PC-9 (cell line): ENCODE measurements around the gene GYG1. TPM values are rescaled to one million over a fixed set of nuclear protein-coding genes. Genes with fewer than 3 reads are reported as not detected.

ENCODE experiments used
- BruUV-seq: library from RNA; stranded (reverse); fragments of 400-500 nt; replicated peaks from 2 replicates; lab custom pipeline; 2021; lab: Mats Ljungman, UMichigan
- CTCF ChIA-PET: fragments of 300-600 bp; sonication (Branson Sonifier 250); formaldehyde crosslinking; loops from one replicate; lab custom pipeline; 2022; ENCODE audit warnings: antibody characterized with exemption; lab: Charles Lee
- POLR2A ChIA-PET: fragments of 300-600 bp; sonication (Branson Sonifier 250); formaldehyde crosslinking; loops from one replicate; lab custom pipeline; 2022; ENCODE audit warnings: antibody characterized with exemption; ENCODE audit not compliant: unreplicated experiment; lab: Charles Lee
- DNase-seq, 2 experiments: peaks; one replicate each; pipeline versions ENCODE4 v3.0.0 to v3.0.0-alpha.2; 2015 to 2022; ENCODE audit warnings: mixed read lengths in 1 of 2
- H2AFZ ChIP-seq: fragments of 200-600 bp; sonication (generic); 2 replicates; pipeline ENCODE4 v1.8.1; 2017; ENCODE audit warnings: antibody characterized with exemption
- H3F3A ChIP-seq: fragments of 200-600 bp; sonication (generic); 2 replicates; pipeline ENCODE4 v1.8.1; 2017; ENCODE audit warnings: antibody characterized with exemption, mild to moderate bottlenecking, low read depth; ENCODE audit not compliant: insufficient read depth
- H3K27ac ChIP-seq: fragments of 200-600 bp; sonication (generic); 2 replicates; pipeline ENCODE4 v1.6.1; 2016; ENCODE audit warnings: mixed run types
- H3K27me3 ChIP-seq: fragments of 200-600 bp; sonication (generic); 2 replicates; pipeline ENCODE4 v1.6.1; 2016; ENCODE audit warnings: low read depth, mixed run types; ENCODE audit not compliant: insufficient read depth
- H3K36me3 ChIP-seq: fragments of 200-600 bp; sonication (generic); 2 replicates; pipeline ENCODE4 v1.6.1; 2016; ENCODE audit warnings: low read depth, mixed run types
- H3K4me1 ChIP-seq: fragments of 200-600 bp; sonication (generic); replicated peaks from 2 replicates; pipeline ENCODE4 v1.6.1; 2016; ENCODE audit warnings: mixed run types; ENCODE audit not compliant: insufficient read depth
- H3K4me2 ChIP-seq: fragments of 200-600 bp; sonication (generic); 2 replicates; pipeline ENCODE4 v1.6.1; 2017; ENCODE audit warnings: mixed run types
- H3K4me3 ChIP-seq: fragments of 200-600 bp; sonication (generic); 2 replicates; pipeline ENCODE4 v1.6.1; 2016; ENCODE audit warnings: mixed run types
- H3K79me2 ChIP-seq: fragments of 200-600 bp; sonication (generic); 2 replicates; pipeline ENCODE4 v1.6.1; 2017; ENCODE audit warnings: low read depth, mixed run types
- H3K9me2 ChIP-seq: fragments of 200-600 bp; sonication (generic); 2 replicates; pipeline ENCODE4 v1.8.1; 2017; ENCODE audit warnings: mild to moderate bottlenecking; ENCODE audit not compliant: insufficient read depth
- H3K9me3 ChIP-seq: fragments of 200-600 bp; sonication (generic); 2 replicates; pipeline ENCODE4 v1.8.1; 2016; ENCODE audit warnings: low read depth; ENCODE audit not compliant: insufficient read depth
- H4K20me1 ChIP-seq: fragments of 200-600 bp; sonication (generic); 2 replicates; pipeline ENCODE4 v1.8.1; 2017; ENCODE audit not compliant: insufficient read depth
- CTCF ChIP-seq: fragments of 200-600 bp; sonication (generic); conservative IDR thresholded peaks from 2 replicates; pipeline ENCODE4 v1.6.1; 2017; ENCODE audit warnings: mixed run types, antibody characterized with exemption, mild to moderate bottlenecking, moderate library complexity
- EZH2 ChIP-seq: fragments of 200-600 bp; sonication (generic); IDR thresholded peaks from 2 replicates; pipeline ENCODE4 v1.8.0; 2017; ENCODE audit warnings: antibody characterized with exemption, low read depth
- intact Hi-C: fragments of 100-400 bp; cut with micrococcal nuclease; formaldehyde crosslinking; loops from one replicate; pipeline ENCODE4 v1.10.0; 2022; ENCODE audit not compliant: unreplicated experiment
- total RNA-seq: library from RNA; stranded (reverse); gene quantifications from 2 replicates; pipeline ENCODE4 v1.2.3, GENCODE V29; 2021

The GYG1 gene
- total RNA-seq, 1 experiment from 2014 or later: 16.5 TPM

- Histone ChIP-seq H3K27ac (no peak overlapping the region), H3K79me2 (no peaks in the 10 kb centered on the region), H3F3A (no peaks in the 10 kb centered on the region), H4K20me1 (no peaks in the 10 kb centered on the region; the same call in 1 of the 2 replicates), H3K4me2 (no peak overlapping the region), H3K9me2 (no peaks in the 10 kb centered on the region), H3K4me3 (no peak overlapping the region), H3K36me3 (no peaks in the 10 kb centered on the region), H2AFZ (no peak overlapping the region), H3K4me1 (no peaks in the 10 kb centered on the region), H3K9me3 (no peaks in the 10 kb centered on the region), H3K27me3 (no peaks in the 10 kb centered on the region)
- no peak for TF ChIP-seq EZH2
- no peak for TF ChIP-seq CTCF
- POLR2A ChIA-PET: no interaction called here
- no TSS peak for BruUV-seq
- CTCF ChIA-PET: interaction anchor here (0.6 kb wide), 1 partner anchor 25 kb away, joined by 3 read pairs; no protein-coding TSS in a partner anchor
- no peak for DNase-seq
- intact Hi-C loops: no loop called here
Observed at GRCh38 chr3:149021830-149022229, 30.5 kb downstream of the GYG1 start.

GRCh38 chr3:149023951-149024350, 32.6 kb downstream of the GYG1 start:
- BruUV-seq: no TSS peak
- no peaks in the 10 kb centered on the region for H3K4me1 ChIP-seq
- TF ChIP-seq EZH2: no peak
- no peak for TF ChIP-seq CTCF
- no peaks in the 10 kb centered on the region for H3F3A ChIP-seq
- no peak overlapping the region for H3K4me2 ChIP-seq
- no peak overlapping the region for H3K27ac ChIP-seq
- no peak overlapping the region for H2AFZ ChIP-seq
- POLR2A ChIA-PET: no interaction called here
- intact Hi-C loops: no loop called here
- no peaks in the 10 kb centered on the region for H3K27me3 ChIP-seq
- H4K20me1 ChIP-seq: no peaks in the 10 kb centered on the region
- DNase-seq: no peak
- no peaks in the 10 kb centered on the region for H3K36me3 ChIP-seq
- H3K4me3 ChIP-seq: no peak overlapping the region
- H3K9me3 ChIP-seq: no peaks in the 10 kb centered on the region
- CTCF ChIA-PET: no interaction called here
- H3K79me2 ChIP-seq: no peaks in the 10 kb centered on the region
- no peaks in the 10 kb centered on the region for H3K9me2 ChIP-seq

- CTCF ChIA-PET: no interaction called here
- intact Hi-C loops: no loop called here
- no peak overlapping the region for H3K4me3 ChIP-seq
- no peaks in the 10 kb centered on the region for H3F3A ChIP-seq
- no peaks in the 10 kb centered on the region for H3K79me2 ChIP-seq
- no peak for DNase-seq
- no TSS peak for BruUV-seq
- H4K20me1 ChIP-seq: no peaks in the 10 kb centered on the region
- H3K36me3 ChIP-seq: 0 out of 2 replicates have a peak, but pooled peaks cover 4% of the 10 kb centered on the region
- no peak overlapping the region for H2AFZ ChIP-seq
- TF ChIP-seq EZH2: no peak
- TF ChIP-seq CTCF: no peak
- no peaks in the 10 kb centered on the region for H3K27me3 ChIP-seq
- POLR2A ChIA-PET: no interaction called here
- H3K27ac ChIP-seq: no peak overlapping the region
- H3K4me1 ChIP-seq: no peaks in the 10 kb centered on the region
- no peaks in the 10 kb centered on the region for H3K9me3 ChIP-seq
- H3K9me2 ChIP-seq: no peaks in the 10 kb centered on the region
- H3K4me2 ChIP-seq: no peak overlapping the region
Observed at GRCh38 chr3:149026718-149027117, 35.4 kb downstream of the GYG1 start.
